KG1 (cell line): ENCODE measurements around the gene ZNF684.
"Not testable (repeated sequence)": the region's sequence is repeated elsewhere in the genome, so short reads cannot be mapped to it uniquely, and the experiment has no call there.

ENCODE experiments used
- DNase-seq: peaks from one replicate; lab custom pipeline; 2025; lab: John Stamatoyannopoulos, UW

Gene ZNF684

GRCh38 chr1:40531381-40532061 lies at the start of gene ZNF684:
Gene ZNF684 (plus strand): TSS chr1:40531637. CDS start chr1:40533167, 1,530 bp downstream.
- DNase-seq, result peak; percentile 61

- DNase-seq, result no peak
Measured at GRCh38 chr1:40495315-40495903, 36.0 kb upstream of the ZNF684 start.

GRCh38 chr1:40502651-40503050 lies 28.8 kb upstream of the ZNF684 start:
- DNase-seq, result not testable (repeated sequence)

- no peak for DNase-seq
Measured at GRCh38 chr1:40507973-40508372, 23.5 kb upstream of the ZNF684 start.

GRCh38 chr1:40508375-40509341 lies 22.8 kb upstream of the ZNF684 start, which contains the start of gene EXO5:
Gene EXO5 (plus strand): TSS chr1:40508767. CDS start chr1:40514545, 5,778 bp downstream.
- peak; percentile 46 for DNase-seq

GRCh38 chr1:40519517-40519916 lies 11.9 kb upstream of the ZNF684 start:
- DNase-seq, result no peak

GRCh38 chr1:40530735-40531380 lies 579 bp upstream of the ZNF684 start:
- no peak for DNase-seq

- DNase-seq, result no peak
Measured at GRCh38 chr1:40532062-40532389, 589 bp downstream of the ZNF684 start.

GRCh38 chr1:40532844-40533424 lies 1.5 kb downstream of the ZNF684 start:
- peak; percentile 53 for DNase-seq

GRCh38 chr1:40534589-40534988 lies 3.2 kb downstream of the ZNF684 start:
- no peak for DNase-seq

- DNase-seq, result no peak
Measured at GRCh38 chr1:40535732-40536131, 4.3 kb downstream of the ZNF684 start.

GRCh38 chr1:40539338-40539737 lies 7.9 kb downstream of the ZNF684 start:
- no peak for DNase-seq

- no peak for DNase-seq
Measured at GRCh38 chr1:40546957-40547356, 15.5 kb downstream of the ZNF684 start.

- no peak for DNase-seq
Measured at GRCh38 chr1:40553017-40553416, 21.6 kb downstream of the ZNF684 start.

GRCh38 chr1:40554807-40555206 lies 23.4 kb downstream of the ZNF684 start:
- DNase-seq, result not testable (repeated sequence)

- DNase-seq, result no peak
Measured at GRCh38 chr1:40556121-40556520, 24.7 kb downstream of the ZNF684 start.

GRCh38 chr1:40558241-40558640 lies 26.8 kb downstream of the ZNF684 start:
- not testable (repeated sequence) for DNase-seq

- no peak for DNase-seq
Measured at GRCh38 chr1:40562185-40562584, 30.7 kb downstream of the ZNF684 start.

- DNase-seq, result no peak
Measured at GRCh38 chr1:40563266-40563665, 31.8 kb downstream of the ZNF684 start.

- DNase-seq, result no peak
Measured at GRCh38 chr1:40564506-40564905, 33.1 kb downstream of the ZNF684 start.

GRCh38 chr1:40564913-40565312 lies 33.5 kb downstream of the ZNF684 start:
- DNase-seq, result no peak

GRCh38 chr1:40567825-40568224 lies 36.4 kb downstream of the ZNF684 start:
- no peak for DNase-seq
